Measurements from ENCODE around the gene FHL5. TPM values are rescaled to one million over a fixed set of nuclear protein-coding genes. Genes with fewer than 3 reads are reported as not detected.

FHL5 gene
- total RNA-seq, 1 experiment from 2014 or later: not detected

DNA sequence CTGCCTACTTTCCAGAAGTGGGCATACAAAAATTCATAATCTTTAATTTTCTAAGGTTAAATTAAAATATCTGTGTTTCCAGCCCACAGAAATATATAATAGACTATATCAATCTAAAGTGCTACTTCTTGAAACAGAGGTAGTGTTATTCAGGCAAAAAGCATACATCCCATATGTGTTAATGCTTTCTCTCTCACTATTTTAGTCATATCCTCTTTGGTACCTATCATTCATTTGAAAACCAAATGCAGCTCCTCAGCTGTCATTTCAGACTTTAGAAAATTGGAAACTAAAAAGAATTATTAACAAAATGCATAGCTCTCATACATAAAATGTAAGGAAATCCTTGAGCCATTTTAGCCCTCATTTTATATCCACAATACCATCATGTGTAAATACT is 925 bp downstream of the FHL5 start:
- H3K36me3 ChIP-seq: no peaks in the 10 kb centered on the region
- H3K4me3 ChIP-seq: no peak overlapping the region
- no peaks in the 10 kb centered on the region for H3K27me3 ChIP-seq (replicated peaks)
- no peak for DNase-seq (ENCODE audit: low read depth in 1 of 2, low spot score in 2 of 2)
- no peak overlapping the region for H3K27ac ChIP-seq
- no peaks in the 10 kb centered on the region for H3K9me3 ChIP-seq (replicated peaks)
- no peaks in the 10 kb centered on the region for H3K4me1 ChIP-seq (replicated peaks)

DNA sequence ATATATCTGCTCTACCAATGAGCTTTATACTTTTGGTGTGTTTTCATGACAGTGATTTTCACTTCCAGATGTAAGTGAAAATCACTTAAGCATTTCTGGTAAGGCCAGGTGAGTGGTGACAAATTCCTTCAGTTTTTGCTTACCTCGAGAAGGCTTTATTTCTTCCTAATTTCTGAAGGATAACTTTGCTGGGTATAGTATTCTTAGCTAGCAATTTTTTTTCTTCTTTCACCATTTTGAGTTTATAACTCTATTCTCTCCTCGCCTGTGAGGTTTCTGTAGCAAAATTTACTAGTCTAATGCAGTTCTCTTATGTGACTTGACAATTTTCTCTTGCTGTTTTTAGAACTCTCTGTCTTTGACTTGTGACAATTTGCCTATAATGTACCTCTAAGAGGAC is 7.1 kb downstream of the FHL5 start:
- H3K27me3 ChIP-seq (replicated peaks): no peaks in the 10 kb centered on the region
- H3K4me3 ChIP-seq: no peak overlapping the region
- no peak for DNase-seq (ENCODE audit: low read depth in 1 of 2, low spot score in 2 of 2)
- H3K9me3 ChIP-seq (replicated peaks): no peaks in the 10 kb centered on the region
- no peak overlapping the region for H3K27ac ChIP-seq
- H3K36me3 ChIP-seq: no peaks in the 10 kb centered on the region
- H3K4me1 ChIP-seq (replicated peaks): no peaks in the 10 kb centered on the region

DNA sequence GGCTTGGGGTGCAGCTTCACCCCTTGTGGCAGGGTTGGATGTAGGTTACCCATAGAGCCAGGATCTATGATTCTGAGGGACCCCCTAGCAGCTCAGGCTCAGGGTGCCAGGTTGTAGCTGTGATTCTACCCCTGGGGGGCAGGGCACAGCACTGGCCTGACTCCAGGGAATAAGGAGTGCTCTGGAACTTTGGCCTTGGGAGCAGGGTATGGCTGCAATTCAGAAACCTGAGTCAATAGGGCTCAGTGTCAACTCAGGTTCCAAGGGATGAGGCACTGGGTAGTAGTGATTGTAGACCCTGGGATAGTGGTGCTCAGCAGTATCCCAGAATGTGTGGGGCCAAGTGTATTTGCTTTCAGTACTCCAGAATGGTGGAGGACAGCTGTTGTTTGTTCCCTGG is 8.6 kb downstream of the FHL5 start:
- DNase-seq (ENCODE audit: low read depth in 1 of 2, low spot score in 2 of 2): no peak
- H3K36me3 ChIP-seq: no peaks in the 10 kb centered on the region
- H3K4me1 ChIP-seq (replicated peaks): no peaks in the 10 kb centered on the region
- no peak overlapping the region for H3K4me3 ChIP-seq
- no peaks in the 10 kb centered on the region for H3K9me3 ChIP-seq (replicated peaks)
- no peak overlapping the region for H3K27ac ChIP-seq
- H3K27me3 ChIP-seq (replicated peaks): no peaks in the 10 kb centered on the region

DNA sequence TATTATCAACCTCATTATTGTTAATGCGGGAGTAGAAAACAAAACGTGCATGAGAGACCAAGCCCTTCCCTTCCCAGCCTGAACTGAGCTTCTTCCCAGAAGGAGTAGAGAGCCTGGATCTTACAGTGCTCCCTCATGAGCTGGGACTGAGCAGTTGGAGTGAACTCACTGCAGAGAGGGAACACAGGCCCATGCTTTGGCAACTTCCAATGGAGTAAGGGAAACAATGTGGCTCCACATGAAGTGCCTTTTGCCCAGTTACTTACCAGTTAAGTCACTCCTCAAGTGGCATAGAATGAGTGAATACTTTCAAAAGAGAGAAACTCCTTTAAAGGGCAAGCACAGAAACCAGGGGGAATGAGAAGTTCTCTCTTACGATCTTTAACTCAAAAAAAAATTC is 12.4 kb downstream of the FHL5 start:
- Histone ChIP-seq H3K27ac (no peak overlapping the region), H3K9me3 (replicated peaks) (no peaks in the 10 kb centered on the region), H3K4me3 (no peak overlapping the region), H3K4me1 (replicated peaks) (no peaks in the 10 kb centered on the region), H3K36me3 (no peaks in the 10 kb centered on the region), H3K27me3 (replicated peaks) (no peaks in the 10 kb centered on the region)
- DNase-seq (ENCODE audit: low read depth in 1 of 2, low spot score in 2 of 2): no peak

DNA sequence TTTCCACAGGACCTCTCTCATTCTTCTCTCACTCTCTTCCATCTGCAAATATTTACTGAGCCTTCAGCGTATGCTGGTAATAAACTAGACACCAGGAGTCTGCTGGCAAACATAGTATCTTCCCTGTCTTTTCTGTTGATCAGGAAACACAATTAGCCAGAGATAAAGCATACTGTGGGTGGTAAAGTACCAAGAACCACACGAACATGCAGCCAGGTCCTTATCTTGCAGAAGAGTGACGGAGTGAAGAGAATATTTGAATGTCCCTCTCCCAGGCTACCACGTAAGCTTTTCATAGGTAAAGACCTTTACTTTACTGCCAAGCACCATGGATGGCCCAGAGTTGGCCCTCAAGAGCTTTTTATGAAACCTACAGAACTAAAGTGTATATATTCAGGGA is 13.3 kb downstream of the FHL5 start:
- no peaks in the 10 kb centered on the region for H3K4me1 ChIP-seq (replicated peaks)
- H3K4me3 ChIP-seq: no peak overlapping the region
- no peaks in the 10 kb centered on the region for H3K9me3 ChIP-seq (replicated peaks)
- no peak overlapping the region for H3K27ac ChIP-seq
- no peak for DNase-seq (ENCODE audit: low read depth in 1 of 2, low spot score in 2 of 2)
- H3K27me3 ChIP-seq (replicated peaks): no peaks in the 10 kb centered on the region
- H3K36me3 ChIP-seq: no peaks in the 10 kb centered on the region

DNA sequence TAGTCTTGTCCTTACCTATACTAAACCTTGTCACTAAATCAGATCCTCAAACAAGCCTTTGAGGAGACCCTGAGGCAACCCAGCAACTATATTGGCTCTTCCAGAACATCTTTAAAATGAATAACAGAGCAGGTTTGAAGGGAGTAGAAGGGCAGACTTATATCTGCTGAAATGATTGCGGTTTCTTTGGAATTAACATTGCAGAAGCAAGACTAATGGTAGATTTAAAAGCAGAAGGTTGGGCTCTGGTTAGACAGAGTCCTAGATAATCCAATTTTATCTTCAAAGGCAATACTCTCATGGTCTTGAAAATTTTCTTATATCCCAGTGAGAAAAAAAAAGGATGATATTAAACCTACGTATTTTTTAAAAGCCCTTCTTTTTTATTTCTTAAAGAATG is 19.1 kb downstream of the FHL5 start:
- Histone ChIP-seq H3K4me3 (no peak overlapping the region), H3K36me3 (no peaks in the 10 kb centered on the region)

DNA sequence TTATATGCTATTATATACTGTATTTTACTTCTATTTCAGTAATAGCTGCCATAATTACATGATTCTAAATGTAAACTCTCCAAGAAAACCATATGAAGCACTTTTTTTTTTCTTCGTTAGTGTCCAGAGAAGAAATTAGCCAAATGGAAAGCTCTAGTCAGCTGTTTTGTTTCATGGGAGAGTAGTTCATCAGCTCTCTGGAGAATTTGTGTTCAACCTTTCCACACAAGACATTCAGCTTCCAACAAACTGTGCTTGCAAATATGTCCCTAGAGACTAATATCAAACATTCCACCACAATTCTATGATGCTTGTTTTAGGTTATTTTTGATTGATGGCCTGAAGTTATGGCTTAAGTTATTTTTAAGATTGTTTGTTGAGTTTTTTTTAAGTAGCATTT is 19.5 kb downstream of the FHL5 start:
- Histone ChIP-seq H3K9me3 (replicated peaks) (no peaks in the 10 kb centered on the region), H3K4me3 (no peak overlapping the region), H3K27ac (no peak overlapping the region), H3K36me3 (no peaks in the 10 kb centered on the region), H3K4me1 (replicated peaks) (no peaks in the 10 kb centered on the region), H3K27me3 (replicated peaks) (no peaks in the 10 kb centered on the region)
- no peak for DNase-seq (ENCODE audit: low read depth in 1 of 2, low spot score in 2 of 2)

More for the DNA sequence above, 19.1 kb downstream of the FHL5 start:
- Histone ChIP-seq H3K27ac (no peak overlapping the region), H3K27me3 (replicated peaks) (no peaks in the 10 kb centered on the region), H3K9me3 (replicated peaks) (no peaks in the 10 kb centered on the region), H3K4me1 (replicated peaks) (no peaks in the 10 kb centered on the region)
- no peak for DNase-seq (ENCODE audit: low read depth in 1 of 2, low spot score in 2 of 2)

DNA sequence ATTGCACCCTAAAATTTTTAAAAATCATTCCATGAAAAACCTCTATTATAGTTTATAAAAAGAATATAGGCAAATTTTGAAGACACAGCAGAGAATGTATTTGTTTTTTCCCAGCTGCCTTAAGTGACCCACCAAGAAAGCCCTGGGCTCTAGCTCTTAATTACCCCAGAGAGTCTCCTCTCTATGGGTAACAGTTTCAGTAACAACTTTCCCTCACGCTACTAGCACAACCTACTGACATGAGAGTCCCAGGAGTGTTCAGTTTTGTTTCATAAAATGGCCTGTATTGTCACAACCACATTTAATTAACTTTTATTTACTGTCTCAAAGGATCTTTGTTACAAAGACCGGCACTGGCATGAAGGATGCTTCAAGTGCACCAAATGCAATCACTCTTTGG is 41.5 kb downstream of the FHL5 start:
- Histone ChIP-seq H3K4me1 (replicated peaks) (no peaks in the 10 kb centered on the region), H3K27ac (no peak overlapping the region), H3K36me3 (no peaks in the 10 kb centered on the region), H3K9me3 (replicated peaks) (no peaks in the 10 kb centered on the region), H3K4me3 (no peak overlapping the region), H3K27me3 (replicated peaks) (no peaks in the 10 kb centered on the region)
- no peak for DNase-seq (ENCODE audit: low read depth in 1 of 2, low spot score in 2 of 2)

DNA sequence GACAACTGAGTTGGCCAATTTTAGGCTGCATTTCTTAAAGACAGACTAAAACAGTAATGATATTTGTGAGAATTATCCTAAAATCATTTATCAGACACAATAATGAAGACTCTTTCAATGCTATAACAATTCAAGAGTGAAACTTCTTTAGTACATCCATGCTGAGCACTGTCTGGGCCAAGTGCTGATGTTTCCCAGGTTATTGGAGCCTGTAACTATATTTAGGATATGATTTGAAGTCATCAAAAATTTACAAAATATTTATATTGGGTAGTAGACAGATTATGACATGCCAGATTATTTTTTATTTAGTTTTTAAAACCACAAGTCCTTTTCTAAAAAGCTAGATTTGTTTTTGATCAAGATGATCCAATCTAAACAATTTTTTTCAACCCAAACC is 45.1 kb downstream of the FHL5 start:
- H3K27ac ChIP-seq: no peak overlapping the region
- no peaks in the 10 kb centered on the region for H3K36me3 ChIP-seq
- H3K27me3 ChIP-seq (replicated peaks): no peaks in the 10 kb centered on the region
- no peaks in the 10 kb centered on the region for H3K4me1 ChIP-seq (replicated peaks)
- H3K9me3 ChIP-seq (replicated peaks): no peaks in the 10 kb centered on the region
- DNase-seq (ENCODE audit: low read depth in 1 of 2, low spot score in 2 of 2): no peak
- no peak overlapping the region for H3K4me3 ChIP-seq

DNA sequence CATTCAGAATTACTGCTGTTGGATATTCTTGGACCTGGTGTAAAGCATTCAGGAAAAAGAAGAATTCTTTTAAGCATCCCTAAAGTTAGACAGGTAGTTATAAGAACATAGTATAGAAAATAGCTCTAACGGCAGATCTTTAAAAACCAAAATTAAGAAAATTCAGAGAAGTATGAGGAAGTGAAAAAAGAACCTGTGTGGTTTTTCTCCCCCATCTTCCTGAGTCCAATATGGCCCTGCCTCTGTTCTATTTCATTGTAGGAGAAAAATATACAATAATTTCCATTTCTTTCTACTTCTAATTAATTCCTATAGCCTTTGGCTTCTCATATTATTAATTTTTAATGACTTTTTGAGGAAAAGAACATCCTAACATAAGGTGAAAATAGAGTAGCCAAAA is 47.1 kb downstream of the FHL5 start:
- no peaks in the 10 kb centered on the region for H3K27me3 ChIP-seq (replicated peaks)
- H3K36me3 ChIP-seq: no peaks in the 10 kb centered on the region
- no peaks in the 10 kb centered on the region for H3K4me1 ChIP-seq (replicated peaks)
- DNase-seq (ENCODE audit: low read depth in 1 of 2, low spot score in 2 of 2): no peak
- H3K27ac ChIP-seq: no peak overlapping the region
- H3K4me3 ChIP-seq: no peak overlapping the region
- no peaks in the 10 kb centered on the region for H3K9me3 ChIP-seq (replicated peaks)

DNA sequence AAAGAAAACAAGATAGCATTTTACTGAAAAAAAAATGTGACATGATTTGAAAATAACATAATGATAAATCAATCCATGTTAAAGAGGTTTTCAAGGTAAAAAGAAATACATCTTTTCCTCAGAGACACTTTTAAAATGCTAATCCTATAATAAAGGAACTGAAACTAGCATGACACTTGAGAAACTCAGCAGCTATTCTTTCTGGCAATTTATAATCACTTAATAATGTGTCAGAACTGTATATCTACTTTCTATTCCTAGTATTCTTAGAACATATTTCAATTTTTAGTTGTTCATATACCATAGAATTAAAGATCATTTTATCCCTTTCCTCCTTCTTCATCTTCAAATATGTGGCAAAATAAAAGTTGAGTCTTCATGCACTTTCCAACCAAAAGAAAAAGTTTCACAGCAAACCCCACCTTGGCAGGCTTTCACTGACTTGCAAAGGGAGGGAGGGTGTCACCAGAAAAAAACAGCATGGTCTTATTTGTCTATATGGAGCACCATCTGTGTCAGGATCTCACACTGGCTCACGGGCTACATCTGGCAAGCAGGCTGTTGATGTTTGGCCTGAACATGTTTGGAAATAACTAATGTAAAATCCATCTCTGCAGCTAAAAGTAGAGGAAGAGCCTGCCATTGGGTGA is 48.5 kb downstream of the FHL5 start:
- no peaks in the 10 kb centered on the region for H3K36me3 ChIP-seq
- no peak overlapping the region for H3K4me3 ChIP-seq
- DNase-seq (ENCODE audit: low read depth in 1 of 2, low spot score in 2 of 2): no peak
- H3K9me3 ChIP-seq (replicated peaks): no peaks in the 10 kb centered on the region
- no peaks in the 10 kb centered on the region for H3K27me3 ChIP-seq (replicated peaks)
- no peak overlapping the region for H3K27ac ChIP-seq
- H3K4me1 ChIP-seq (replicated peaks): no peaks in the 10 kb centered on the region

DNA sequence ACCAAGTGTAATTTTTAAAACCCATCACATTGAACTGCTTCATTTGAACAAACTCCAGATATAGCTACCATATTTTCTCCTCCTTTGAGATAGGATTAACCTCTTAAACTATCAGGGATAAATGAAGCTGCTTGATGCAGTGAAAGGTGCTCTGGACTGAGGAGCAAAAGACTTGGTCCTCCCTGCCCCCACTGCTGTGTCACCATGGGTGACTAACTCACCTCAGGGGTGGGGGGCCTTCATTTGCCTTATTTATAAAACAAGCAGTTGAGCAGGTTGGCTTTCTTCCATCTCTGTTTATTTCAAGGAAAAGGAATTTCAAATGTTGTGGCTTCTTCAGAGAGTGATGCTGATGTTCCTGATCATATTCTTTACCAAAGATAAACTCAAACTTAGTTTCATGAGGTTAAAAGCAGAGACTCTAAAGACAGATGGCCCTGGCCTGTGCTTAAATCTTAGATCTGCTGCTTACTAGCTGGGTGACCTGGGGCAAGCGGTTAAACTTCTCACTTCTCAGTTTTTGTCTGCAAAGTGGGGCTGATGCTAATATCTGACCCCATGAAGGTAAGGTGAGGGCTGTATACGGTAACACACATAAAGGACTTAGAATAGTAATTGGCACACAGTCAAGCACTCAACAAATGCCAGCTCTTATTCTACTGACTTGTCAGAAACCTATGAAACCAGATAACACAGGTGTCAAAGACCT is 50.5 kb downstream of the FHL5 start:
- Histone ChIP-seq H3K9me3 (replicated peaks) (no peaks in the 10 kb centered on the region), H3K27ac (no peak overlapping the region), H3K27me3 (replicated peaks) (no peaks in the 10 kb centered on the region), H3K4me1 (replicated peaks) (no peaks in the 10 kb centered on the region), H3K36me3 (no peaks in the 10 kb centered on the region), H3K4me3 (no peak overlapping the region)
- no peak for DNase-seq (ENCODE audit: low read depth in 1 of 2, low spot score in 2 of 2)

DNA sequence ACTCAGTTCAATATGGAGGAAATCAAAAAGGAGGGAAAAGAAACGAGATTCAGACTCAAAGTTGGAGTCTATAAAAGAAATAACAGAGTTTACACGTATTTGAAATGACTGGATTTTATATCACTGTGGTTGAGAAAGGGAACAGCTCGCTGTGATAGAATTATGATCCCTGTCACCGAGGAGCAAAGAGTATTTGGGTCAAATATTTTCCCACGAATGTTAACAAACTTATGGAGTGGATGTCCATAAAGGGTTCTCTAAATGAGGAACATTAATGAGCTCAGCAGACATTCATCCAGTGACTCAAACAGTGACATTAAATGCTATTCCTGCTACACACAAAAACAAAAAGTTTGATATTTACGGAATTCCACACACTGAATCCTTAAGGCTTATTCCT is 57.9 kb downstream of the FHL5 start:
- H3K27me3 ChIP-seq (replicated peaks): peaks cover 4% of the 10 kb centered on the region; the same call in 1 of the 2 replicates
- H3K36me3 ChIP-seq: no peaks in the 10 kb centered on the region
- DNase-seq (ENCODE audit: low read depth in 1 of 2, low spot score in 2 of 2): no peak
- H3K4me3 ChIP-seq: no peak overlapping the region
- no peak overlapping the region for H3K27ac ChIP-seq
- H3K9me3 ChIP-seq (replicated peaks): no peaks in the 10 kb centered on the region
- no peaks in the 10 kb centered on the region for H3K4me1 ChIP-seq (replicated peaks)

DNA sequence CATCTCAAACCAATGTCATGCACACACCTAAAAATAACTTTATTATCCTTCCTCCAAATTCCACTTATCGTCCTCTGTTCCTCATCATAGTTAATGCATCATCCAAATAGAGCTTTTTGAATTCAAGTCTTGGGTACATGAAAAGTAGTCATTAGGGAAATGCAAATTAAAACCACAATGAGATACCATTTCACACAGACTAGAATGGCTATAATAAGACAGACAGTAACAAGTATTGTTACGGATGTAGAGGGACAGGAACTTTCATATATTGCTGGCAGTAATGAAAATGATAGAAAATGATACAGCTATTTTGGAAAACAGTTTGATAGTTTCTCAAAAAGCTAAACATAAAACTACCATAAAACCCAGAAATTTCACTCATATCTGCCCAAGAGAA is 59.1 kb downstream of the FHL5 start:
- H3K9me3 ChIP-seq (replicated peaks): no peaks in the 10 kb centered on the region
- H3K27ac ChIP-seq: no peak overlapping the region
- peaks cover 4% of the 10 kb centered on the region; the same call in 1 of the 2 replicates for H3K27me3 ChIP-seq (replicated peaks)
- no peak overlapping the region for H3K4me3 ChIP-seq
- no peaks in the 10 kb centered on the region for H3K4me1 ChIP-seq (replicated peaks)
- DNase-seq (ENCODE audit: low read depth in 1 of 2, low spot score in 2 of 2): no peak
- no peaks in the 10 kb centered on the region for H3K36me3 ChIP-seq

DNA sequence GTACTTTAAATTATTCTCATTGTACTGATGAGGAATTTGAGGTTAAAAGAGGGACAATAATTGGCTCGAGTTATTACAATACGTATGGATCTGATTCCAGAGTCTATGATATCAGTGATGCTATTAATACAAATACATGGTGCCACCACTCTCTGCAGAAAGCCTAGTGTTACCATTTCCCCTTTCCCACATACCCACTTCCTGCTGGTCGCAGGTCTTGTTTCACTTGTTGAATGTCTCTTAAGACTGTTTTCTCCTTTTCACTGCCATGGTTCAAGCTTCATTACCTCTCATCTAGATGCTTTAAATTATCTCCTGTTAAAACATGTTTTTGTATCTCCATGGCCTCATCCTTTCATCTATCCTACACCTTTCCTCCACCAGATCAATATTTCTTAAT is 62.0 kb downstream of the FHL5 start:
- Histone ChIP-seq H3K27me3 (replicated peaks) (peaks cover 4% of the 10 kb centered on the region; the same call in 1 of the 2 replicates), H3K4me1 (replicated peaks) (no peaks in the 10 kb centered on the region), H3K36me3 (no peaks in the 10 kb centered on the region), H3K9me3 (replicated peaks) (no peaks in the 10 kb centered on the region), H3K27ac (no peak overlapping the region), H3K4me3 (no peak overlapping the region)
- no peak for DNase-seq (ENCODE audit: low read depth in 1 of 2, low spot score in 2 of 2)
